ENCODE results near the gene UFC1.

- no peak for TF ChIP-seq NANOG (IDR thresholded peaks at IDR 0.05; ENCODE audit: borderline replicate concordance)
- TF ChIP-seq REST (IDR thresholded peaks at IDR 0.05; ENCODE audit: unreplicated experiment), result no peak
- no peak for TF ChIP-seq CTCF (conservative IDR thresholded peaks at IDR 0.05; ENCODE audit: low read depth in 2 of 2)
- TF ChIP-seq EZH2 (IDR thresholded peaks at IDR 0.05; ENCODE audit: low read depth, unreplicated experiment), result no peak
- no peak for TF ChIP-seq POLR2AphosphoS5 (IDR thresholded peaks at IDR 0.05; ENCODE audit: low read depth)
- no peak for TF ChIP-seq EZH2phosphoT487 (IDR thresholded peaks at IDR 0.05; ENCODE audit: unreplicated experiment)
- no peak for TF ChIP-seq ETS1 (IDR thresholded peaks at IDR 0.05)
- no peak for TF ChIP-seq CREB1 (CRISPR knock-in tag; IDR thresholded peaks at IDR 0.05; ENCODE audit: low read depth)
- no peak for TF ChIP-seq ZNF114 (CRISPR knock-in tag; IDR thresholded peaks at IDR 0.05)
- TF ChIP-seq JUNB (IDR thresholded peaks at IDR 0.05; ENCODE audit: unreplicated experiment), result no peak
- TF ChIP-seq STAT1 (IDR thresholded peaks at IDR 0.05; ENCODE audit: unreplicated experiment), result no peak
Observed at GRCh38 chr1:161160671-161161145, 6.9 kb downstream of the UFC1 start.
